HG02973 (cell line): ENCODE measurements around the gene FIBIN.
"Not testable (repeated sequence)": the region's sequence is repeated elsewhere in the genome, so short reads cannot be mapped to it uniquely, and the experiment has no call there.

Source experiments
- ATAC-seq: cut with Tn5 transposase; IDR thresholded peaks from one replicate; pipeline ENCODE4 v1.9.1; 2021; ENCODE audit warnings: moderate library complexity; ENCODE audit not compliant: unreplicated experiment

Gene FIBIN

DNA sequence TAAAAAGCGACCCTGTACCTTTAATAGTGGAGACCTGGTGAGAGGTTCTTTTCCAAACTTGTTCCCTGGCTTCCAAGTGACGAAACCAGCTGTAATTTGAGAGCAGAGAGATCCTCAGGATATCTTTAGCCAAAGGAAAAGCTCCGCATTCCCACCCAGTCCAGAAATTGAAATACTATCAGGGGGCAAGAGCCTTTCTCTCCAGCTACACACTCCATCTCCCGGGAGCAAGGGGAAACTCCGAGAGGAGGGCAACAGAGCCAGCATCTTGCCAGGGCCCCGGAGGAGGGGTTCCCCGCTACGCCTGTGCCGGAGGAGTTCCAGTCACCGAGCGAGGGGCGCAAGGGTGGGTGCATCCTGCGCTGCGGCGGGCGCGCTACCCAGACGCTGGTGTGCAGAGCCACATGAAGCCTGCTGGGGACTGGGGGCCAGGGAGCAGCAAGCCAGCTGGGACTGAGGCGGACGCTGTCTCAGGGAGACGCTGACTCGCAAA lies at the start of gene FIBIN:
Gene FIBIN, plus strand, starts transcription at position 148 of the 493 bp plus-strand sequence. CDS start 415 bp downstream, outside the sequence.
- no peak for ATAC-seq

DNA sequence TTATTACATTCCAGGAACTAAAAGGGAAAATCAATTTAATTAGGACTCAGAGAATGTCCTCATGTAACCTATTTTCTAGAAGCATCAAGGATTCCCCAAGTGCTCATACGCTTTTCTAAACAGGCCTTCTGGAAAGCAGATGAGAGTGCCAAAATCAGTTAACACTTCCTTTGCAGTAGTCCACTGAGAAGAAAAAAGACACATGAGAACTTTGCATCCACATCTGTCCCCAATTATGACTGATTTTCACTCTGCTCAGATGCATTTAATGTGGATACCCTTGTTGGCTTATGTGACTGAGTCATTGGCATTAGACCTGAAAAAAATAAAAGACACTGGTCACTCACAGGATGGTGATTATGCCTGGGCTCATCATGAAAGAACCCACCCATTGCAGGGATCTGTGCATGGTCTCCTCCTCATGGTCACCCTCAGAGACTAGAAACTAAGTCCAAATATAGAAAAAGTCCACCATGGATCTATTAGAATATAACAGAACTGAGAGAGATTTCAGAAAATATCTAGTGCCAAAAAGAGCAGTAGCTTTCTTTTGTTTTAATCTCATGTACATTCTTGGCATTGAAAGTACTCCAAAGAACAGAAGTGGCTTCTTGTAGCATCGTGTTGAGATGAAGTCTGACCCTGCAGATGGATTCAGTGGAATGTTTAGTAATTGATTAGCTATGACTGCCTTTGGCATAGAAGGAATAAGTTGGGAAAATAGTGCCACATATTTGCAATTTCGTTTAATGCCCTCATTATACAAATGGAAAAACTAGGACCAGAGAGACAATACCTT lies 48.8 kb upstream of the FIBIN start:
- no peak for ATAC-seq

DNA sequence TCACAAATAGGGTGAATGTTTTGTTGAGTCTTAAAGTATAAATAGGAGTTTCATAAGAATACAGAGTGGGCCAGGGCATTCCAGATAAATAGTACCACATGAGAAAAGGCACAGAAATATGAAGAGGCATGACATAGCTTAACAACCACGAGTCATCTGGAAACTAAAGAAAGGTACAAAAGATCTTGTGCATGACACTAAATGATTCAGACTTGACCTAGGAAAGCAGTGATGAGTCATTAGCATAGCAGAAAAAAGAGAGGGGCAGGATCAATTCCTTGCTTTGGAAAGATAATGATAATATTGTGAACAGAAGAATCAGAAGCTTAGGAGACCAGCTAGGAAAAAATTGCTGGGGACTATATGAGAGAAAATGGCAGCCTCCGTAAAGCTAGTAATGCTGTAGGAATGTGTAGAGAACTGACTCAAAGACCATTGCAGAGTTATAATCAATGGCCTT lies 47.6 kb upstream of the FIBIN start:
- ATAC-seq: no peak

DNA sequence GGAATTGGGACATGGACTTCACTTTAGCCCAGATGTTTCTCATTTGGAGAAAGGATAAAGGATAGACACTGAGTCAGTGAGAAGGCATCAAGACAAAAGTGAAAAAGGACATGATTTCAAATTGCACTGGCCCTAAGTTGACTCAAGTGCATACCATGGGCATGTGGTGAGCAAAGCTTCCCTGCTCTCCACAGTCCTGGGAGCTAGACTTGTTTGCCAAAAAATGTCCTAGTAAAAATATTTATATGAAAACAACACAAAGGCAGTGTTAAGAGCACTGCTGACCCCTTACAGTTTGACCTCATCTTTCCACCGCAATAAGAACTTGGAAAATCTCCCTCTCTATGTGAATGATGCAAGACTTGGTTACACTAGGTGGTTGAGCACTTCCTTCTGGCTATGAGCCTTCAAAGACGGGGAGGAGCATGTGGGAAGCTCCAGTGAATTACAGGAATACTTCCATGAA lies 46.5 kb upstream of the FIBIN start:
- no peak for ATAC-seq

DNA sequence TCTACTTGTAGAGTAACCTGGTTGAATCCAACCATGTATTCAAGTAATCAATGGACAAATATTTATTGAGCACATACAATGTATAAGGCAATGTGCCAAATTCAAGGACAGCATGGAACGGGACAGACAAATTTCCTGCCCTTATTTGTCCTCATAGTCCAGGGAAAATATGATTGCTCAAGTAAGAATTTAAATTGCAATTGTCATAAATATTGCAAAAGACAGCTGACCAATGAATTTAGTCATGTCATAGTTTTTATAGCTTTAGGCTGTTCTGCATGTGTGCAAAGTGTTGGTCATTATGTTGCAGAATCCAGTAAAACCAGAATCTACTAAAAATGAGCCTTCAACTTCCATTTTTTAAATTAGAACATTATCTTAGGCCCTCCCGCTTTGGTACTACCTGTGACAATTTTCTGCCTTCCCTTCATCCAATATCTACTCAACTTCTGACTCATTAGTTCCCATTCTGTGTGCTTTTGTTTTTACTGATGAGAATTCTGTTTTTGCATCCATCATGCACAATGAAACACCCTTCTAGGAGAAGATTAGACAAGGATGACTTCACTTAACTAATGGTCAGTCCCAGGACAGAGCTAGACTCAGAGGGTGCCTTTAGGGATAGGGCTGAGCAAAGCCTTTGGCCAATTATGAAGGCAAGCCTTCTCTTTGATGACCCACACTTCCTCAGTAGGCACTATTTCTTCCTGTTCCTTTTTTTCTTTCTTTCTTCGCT lies 45.8 kb upstream of the FIBIN start:
- ATAC-seq: no peak

DNA sequence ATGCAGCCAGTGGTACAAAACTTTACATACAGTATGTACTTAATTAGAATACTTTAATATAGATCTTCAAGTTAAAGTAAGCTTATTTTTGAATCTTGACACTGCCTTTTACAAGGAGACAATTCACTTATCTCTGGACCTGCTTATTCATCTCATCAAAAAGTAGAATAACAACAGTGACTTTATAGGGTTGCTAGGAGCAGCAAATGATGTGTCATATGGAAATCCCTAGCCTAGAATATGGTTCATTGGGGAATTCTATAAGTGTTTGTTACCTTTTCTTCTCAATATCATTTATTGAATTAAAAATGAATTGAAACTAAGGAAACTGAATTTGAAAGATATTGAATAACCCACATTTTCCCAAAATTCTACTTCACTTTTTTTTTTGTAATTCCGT lies 45.0 kb upstream of the FIBIN start:
- ATAC-seq: no peak

DNA sequence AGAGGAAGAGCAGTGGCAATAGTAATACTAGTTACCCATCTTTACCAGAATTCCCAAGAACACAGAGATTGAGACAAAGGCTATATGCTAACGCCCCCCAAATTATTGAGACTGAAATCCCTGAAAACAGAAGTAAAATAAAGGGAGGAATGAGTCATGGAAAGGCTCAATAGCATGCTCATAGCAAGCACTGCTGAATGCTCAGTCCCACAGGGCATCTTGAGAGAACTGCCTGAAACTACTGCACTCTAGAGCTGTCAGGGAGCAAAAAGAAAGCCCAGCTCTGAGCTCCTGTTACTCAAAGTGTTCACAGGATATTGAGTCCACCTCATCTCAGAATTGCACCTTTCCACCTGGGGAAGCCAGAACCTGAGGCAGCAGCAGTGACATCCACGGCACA lies 44.1 kb upstream of the FIBIN start:
- no peak for ATAC-seq

DNA sequence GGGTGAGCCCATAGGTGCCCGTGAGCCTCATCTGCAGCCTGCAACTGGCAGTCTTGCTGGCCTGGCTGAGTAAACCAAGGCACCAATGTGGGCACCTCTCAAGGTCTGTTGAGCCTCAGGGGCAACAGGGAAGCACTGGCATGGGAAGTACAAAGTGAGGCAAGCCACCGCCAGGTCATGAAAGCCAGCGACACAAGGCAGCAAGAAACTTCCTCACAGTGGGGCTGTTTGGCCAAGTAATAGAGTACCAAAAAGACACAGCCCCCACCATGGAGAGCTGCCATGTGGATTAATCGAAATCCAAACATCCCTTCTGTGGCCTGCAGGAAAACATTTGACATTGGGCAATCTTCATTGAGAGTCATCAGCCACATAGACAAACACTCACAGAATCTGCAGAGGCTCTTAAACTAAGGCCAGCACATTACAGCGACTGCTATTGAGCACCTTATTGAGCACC lies 43.6 kb upstream of the FIBIN start:
- no peak for ATAC-seq

DNA sequence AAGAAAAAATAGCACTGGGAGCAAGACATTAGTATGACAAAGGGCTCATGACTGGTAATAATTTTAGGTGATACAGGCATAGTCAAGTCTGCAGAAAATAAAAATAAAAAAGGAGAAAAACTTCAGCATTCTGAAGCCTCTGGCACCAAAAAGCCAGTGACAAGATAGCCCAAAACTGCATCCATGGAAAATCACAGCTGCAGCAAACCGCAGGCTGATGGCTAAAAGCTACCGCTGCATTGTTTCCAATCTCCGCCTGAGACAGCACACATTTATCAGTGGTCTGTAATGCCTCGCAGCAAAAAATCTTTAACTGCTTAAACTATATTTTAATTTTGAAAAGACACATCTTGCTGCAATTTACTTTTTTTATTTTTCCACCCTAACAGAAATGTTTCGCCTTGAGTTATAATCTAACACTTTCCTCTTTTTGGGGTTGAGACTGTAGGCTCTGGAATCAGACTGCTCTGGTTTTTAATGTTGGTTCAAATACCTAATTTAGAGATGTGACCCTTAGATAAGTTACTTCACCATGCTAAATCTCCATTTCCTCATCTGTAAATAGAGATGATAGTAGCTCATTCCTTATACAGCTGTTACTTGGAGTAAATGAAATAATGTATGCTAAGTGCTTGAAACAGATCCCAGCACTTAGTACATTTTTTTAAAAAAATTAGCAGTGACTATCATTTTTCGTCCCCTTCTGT lies 42.0 kb upstream of the FIBIN start:
- no peak for ATAC-seq

DNA sequence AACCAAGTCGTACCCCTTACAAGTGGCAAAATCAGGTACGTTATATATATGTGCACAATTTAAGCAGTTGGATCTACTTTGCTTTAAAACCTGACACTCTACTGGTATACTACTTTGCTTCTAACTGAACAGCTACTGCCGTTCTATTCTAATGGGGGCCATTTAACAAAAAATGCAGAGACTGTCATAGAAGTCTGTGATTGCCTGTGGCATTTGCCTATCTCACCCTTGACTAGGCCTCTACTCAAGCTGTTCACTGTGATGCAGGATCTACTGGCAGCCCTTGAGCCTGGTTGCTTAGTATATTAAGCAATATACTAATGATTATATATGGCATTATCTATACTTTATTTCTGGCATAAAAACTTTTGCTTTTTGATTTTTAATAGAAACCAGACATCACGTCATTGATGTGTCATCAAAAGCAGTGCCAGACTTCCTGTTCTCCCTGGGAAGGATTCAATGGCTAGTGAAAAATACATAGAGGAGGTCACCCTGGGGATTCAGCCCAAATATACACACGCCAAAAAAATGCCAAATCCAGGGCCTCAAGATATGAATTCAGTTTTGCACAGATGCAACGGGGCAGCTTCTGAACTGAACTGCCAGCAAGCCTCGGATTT lies 40.0 kb upstream of the FIBIN start:
- ATAC-seq: no peak

DNA sequence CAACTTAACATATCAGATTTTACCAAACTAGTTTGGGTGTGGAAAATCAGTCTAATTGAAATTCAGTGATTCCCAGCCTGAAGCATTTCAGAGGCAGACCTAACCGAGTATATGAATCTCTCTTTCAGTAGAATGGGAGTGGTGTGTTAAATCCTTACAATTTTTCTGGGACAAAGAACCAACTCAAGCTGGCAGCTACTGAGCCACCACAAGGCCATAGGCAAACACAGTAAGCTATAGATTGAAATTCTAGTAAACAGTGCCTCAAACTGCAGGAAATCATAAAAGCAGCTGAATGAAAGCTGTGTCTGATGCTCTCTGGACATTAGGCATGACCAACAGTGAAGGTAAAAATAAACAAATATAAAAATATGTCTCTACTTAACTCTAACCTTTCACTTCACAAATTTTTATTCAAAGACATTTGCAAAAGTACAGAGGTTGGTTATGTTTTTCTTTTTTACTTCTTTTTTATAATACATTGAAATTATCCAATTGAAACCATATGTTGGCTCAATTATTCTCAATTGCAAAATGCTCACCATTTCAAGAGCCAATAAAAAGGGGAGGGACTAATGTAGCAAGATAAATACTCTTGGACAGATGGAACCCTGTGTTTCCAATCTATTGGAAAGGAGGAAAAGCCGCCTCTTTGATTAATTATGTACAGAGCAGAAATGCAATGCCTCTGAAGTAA lies 35.8 kb upstream of the FIBIN start:
- ATAC-seq: no peak

DNA sequence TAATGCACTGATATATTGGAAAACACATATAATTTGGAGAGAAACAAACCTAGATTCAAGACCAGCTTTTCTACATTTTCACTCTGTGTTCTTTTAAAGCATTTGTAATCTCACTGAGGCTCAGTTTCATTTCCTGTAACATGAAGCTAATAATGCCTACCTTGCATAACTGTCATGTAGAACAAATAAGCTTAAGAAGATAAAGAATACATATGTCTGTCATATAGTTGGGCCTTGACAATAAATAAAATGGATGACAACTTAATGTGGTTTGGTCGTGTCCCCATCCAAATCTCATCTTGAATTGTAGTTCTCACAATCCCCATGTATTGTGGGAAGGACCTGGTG lies 35.2 kb upstream of the FIBIN start:
- ATAC-seq: no peak

DNA sequence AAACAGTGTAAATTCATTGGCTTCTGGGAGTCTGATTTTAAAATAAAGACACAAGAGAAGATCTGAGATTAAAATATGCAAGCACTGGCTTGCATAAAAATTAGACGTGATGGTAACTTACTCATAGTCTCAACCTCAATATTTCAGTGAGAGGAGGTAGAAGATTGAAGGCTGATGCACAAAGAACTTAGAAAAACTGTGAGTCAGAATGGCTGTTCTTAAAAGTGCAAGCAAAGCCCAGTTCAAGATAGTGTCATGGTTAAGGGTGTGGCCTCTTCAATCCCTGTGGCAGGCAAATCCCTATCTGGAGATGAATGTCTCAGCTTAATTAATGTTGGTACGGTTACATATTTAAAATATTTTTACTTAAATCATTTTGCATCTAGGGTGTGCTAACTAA lies 33.6 kb upstream of the FIBIN start:
- no peak for ATAC-seq

DNA sequence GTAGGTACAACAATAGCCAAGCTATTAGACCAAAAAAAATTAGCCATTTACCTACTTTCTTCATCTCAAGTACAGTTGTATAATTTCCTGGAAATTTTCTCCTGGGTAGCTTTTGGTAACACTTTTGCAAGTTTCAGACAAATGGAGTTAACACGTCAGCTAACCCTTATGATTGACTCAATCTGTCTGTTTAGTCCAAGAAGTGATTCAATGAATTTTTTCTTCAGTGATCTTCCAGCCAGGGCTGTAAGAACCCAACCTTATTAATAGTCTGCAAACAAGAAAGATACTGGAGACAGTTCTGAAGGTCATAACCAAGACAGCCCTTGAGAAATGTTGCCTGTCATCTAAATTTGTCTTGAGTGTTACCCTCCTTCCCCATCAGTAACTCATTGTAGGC lies 30.1 kb upstream of the FIBIN start:
- ATAC-seq: no peak

DNA sequence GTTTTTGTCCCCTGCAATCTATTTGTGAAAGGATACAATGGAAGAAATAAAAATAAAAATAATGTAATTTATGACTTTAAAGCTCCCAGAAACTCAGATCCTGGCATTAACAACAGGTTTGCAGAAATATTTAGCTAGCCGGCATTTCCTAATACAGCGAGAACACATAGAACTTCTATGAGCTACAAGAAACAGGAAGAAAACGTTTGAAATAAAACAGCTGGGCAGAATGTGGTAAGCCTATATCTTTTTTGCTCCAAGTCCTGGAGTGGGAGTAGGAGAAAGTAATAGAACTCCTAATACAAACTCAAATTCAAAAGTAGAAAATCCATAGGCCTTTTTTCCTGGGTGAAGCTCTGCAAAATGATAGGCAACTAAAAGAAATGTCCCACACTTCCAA lies 29.6 kb upstream of the FIBIN start:
- ATAC-seq: no peak

DNA sequence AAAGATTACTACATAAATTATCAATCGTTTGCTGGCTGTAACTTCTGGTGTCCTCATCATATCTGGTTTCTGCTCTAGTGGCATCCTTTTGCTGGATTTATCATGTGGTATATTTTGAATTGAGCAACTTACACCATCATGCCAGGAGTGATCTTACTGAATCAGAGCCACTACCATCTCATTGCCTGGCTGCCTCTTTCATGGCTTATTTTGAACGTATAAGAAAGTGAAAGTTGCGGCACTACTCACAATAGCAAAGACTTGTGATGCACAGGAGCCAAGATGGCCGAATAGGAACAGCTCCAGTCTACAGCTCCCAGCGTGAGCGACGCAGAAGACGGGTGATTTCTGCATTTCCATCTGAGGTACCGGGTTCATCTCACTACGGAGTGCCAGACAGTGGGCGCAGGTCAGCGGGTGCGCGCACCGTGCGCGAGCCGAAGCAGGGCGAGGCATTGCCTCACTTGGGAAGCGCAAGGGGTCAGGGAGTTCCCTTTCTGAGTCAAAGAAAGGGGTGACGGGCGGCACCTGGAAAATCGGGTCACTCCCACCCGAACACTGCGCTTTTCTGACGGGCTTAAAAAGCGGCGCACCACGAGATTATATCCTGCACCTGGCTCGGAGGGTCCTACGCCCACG lies 28.9 kb upstream of the FIBIN start:
- not testable (repeated sequence) for ATAC-seq

DNA sequence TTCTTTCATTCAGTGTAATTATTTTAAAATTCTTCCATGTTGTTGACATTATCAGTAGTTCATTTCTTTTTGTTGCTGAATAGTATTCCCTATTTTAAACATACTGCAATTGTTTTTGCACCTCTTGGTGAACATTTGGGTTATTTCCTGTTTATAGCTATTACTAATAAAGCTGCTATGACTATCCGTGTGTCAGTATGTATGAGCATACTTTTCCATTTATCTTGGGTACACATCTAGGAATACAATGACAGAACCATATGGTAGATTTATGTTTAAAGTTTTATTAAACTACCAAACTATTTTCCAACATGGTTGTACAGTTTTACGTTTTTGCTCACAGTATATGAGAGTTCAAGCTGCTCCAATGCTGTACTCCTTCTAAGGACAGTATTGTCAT lies 22.0 kb upstream of the FIBIN start:
- no peak for ATAC-seq

DNA sequence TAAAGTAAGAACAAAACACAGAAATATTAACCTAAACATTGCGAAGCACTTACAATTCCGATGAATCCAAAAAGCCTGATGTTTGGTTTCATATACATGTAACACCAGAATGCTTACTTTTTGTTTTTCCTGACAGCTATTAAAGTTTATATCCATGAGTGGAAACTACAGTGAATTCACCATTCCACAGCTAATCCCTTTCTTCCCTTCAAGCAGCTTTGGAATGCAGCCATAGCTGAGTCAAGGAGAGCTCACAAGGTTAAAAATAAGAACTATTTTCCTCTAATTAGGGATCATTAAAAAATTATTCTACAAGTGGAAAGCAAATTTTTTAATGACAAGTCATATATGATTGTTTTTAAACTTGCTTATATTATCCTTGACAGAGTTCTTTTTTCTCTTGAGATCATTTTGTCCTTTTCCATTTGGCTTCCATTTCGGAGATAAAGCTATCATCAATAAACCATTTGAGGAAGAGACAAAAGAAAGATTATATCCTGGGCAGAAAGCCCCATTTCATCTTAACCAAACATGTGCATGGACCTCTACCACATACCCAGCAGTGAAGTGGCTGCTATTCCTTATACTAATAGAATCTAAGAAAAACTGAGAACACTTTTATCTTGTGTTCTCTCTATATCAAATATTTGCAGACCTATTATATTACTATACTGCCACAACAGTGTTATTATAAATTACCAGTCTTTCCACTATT lies 19.7 kb upstream of the FIBIN start:
- ATAC-seq: no peak

DNA sequence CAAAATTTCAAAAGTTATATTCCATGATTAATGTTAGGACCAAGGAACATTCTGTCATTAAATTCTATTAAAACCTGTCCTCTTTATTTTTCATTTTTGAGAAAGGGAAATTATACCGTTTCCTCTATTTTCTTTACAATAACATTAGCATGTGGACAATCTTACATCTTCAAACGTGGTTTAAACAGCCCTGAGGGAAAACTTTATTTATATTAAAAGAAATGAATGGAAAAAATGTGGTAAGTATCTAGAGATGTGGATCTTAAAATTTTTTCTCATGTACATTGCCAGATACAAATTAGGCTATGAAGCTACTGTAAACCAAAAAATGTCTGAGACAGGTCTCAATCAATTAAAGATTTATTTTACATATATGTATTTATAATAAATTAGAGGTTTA lies 18.9 kb upstream of the FIBIN start:
- ATAC-seq: no peak
